Common myeloid progenitor, CD34-positive (primary cell): Measurements from ENCODE around the gene DDHD1.
"Not testable (repeated sequence)": the region's sequence is repeated elsewhere in the genome, so short reads cannot be mapped to it uniquely, and the experiment has no call there.

ENCODE experiments used
- CTCF ChIA-PET: fragments of 350-600 bp; sonication (Branson Sonifier 250); formaldehyde crosslinking; loops from one replicate; lab custom pipeline; 2021; ENCODE audit warnings: antibody characterized with exemption; lab: Charles Lee
- POLR2A ChIA-PET: fragments of 350-600 bp; sonication (Branson Sonifier 250); formaldehyde crosslinking; loops from one replicate; lab custom pipeline; 2021; ENCODE audit warnings: antibody characterized with exemption; lab: Charles Lee
- DNase-seq, 3 donors: peaks; one replicate each; pipeline versions ENCODE4 v3.0.0 to v3.0.0-alpha.2; 2013
- H3K27ac ChIP-seq, 2 experiments: 1 replicate in 1 of 2; 2 replicates in 1 of 2; pipeline ENCODE4 v1.7.0; 2013; ENCODE audit warnings: inconsistent platforms in 2 of 2, low read length in 2 of 2, mild to moderate bottlenecking in 2 of 2, low read depth in 1 of 2, moderate library complexity in 1 of 2; ENCODE audit not compliant: severe bottlenecking in 2 of 2, insufficient read depth in 1 of 2, poor library complexity in 1 of 2
- H3K27me3 ChIP-seq, 5 experiments: replicated peaks in 2 of 5; 1 replicate in 3 of 5; 2 replicates in 2 of 5; pipeline versions ENCODE4 v1.6.1 to v1.7.0; 2013; ENCODE audit warnings: low read length in 4 of 5, mild to moderate bottlenecking in 2 of 5, moderate library complexity in 2 of 5, inconsistent platforms in 1 of 5; ENCODE audit not compliant: insufficient read depth in 5 of 5, control insufficient read depth in 4 of 5
- H3K36me3 ChIP-seq, 4 experiments: 1 replicate in 2 of 4; 2 replicates in 2 of 4; pipeline versions ENCODE4 v1.6.1 to v1.7.0; 2013; ENCODE audit warnings: low read length in 3 of 4, control low read depth in 1 of 4, mild to moderate bottlenecking in 1 of 4; ENCODE audit not compliant: control insufficient read depth in 4 of 4, insufficient read depth in 4 of 4
- H3K4me1 ChIP-seq, 4 experiments: 1 replicate in 3 of 4; 2 replicates in 1 of 4; pipeline versions ENCODE4 v1.6.1 to v1.7.1; 2013; ENCODE audit warnings: low read length in 3 of 4, mild to moderate bottlenecking in 3 of 4, control low read depth in 1 of 4, inconsistent platforms in 1 of 4, moderate library complexity in 1 of 4; ENCODE audit not compliant: control insufficient read depth in 4 of 4, insufficient read depth in 4 of 4; ENCODE audit errors: control extremely low read depth in 1 of 4
- H3K4me3 ChIP-seq, 7 experiments: 1 replicate in 4 of 7; 2 replicates in 3 of 7; pipeline versions ENCODE4 v1.5.1 to v1.7.0; 2013; ENCODE audit warnings: mild to moderate bottlenecking in 7 of 7, low read length in 6 of 7, moderate library complexity in 6 of 7, inconsistent platforms in 2 of 7, low read depth in 2 of 7, control low read depth in 1 of 7; ENCODE audit not compliant: insufficient read depth in 4 of 7, control insufficient read depth in 1 of 7; ENCODE audit errors: extremely low read depth in 1 of 7
- H3K9me3 ChIP-seq, 5 experiments: 1 replicate in 4 of 5; 2 replicates in 1 of 5; pipeline versions ENCODE4 v1.6.1 to v1.7.1; 2013; ENCODE audit warnings: low read length in 4 of 5, mild to moderate bottlenecking in 2 of 5, inconsistent platforms in 1 of 5, low read depth in 1 of 5, moderate library complexity in 1 of 5; ENCODE audit not compliant: control insufficient read depth in 4 of 5, insufficient read depth in 2 of 5; ENCODE audit errors: control extremely low read depth in 1 of 5
- WGBS: methylation state at CpG from one replicate; pipeline ENCODE4 v1.1.5; 2013; ENCODE audit not compliant: insufficient coverage; 5-methylcytosine and 5-hydroxymethylcytosine counted together

Gene DDHD1

DNA sequence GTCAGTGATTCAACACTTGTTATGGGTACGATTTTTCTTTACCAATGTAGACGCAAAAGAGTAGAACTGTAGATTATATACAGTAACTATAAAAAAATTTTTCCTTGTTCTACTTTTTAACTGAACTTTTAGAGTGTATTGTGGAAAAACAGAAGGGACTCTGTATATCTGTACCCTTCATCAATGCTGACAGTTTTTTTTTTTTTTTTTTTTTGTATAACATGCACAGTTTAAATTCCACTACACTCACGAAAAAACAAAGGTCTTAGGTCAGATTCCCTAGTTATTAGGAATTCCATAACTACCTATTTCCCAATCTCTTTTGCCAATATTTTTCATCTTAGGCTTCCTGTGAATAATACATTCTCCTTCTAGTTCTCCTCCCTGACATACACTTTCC is 6.4 kb downstream of the DDHD1 start:
- Histone ChIP-seq H3K4me3 (no peak overlapping the region), H3K27me3 (no peaks in the 10 kb centered on the region), H3K36me3 (peaks cover 0 to 8% (median 0%) of the 10 kb centered on the region in 4 experiments), H3K4me1 (peaks cover 14 to 38% (median 25%) of the 10 kb centered on the region in 4 experiments), H3K9me3 (peaks cover 3 to 23% (median 13%) of the 10 kb centered on the region in 5 experiments), H3K27ac (no peak overlapping the region)
- 0% methylated on average over 1 of the region's 3 CpGs for WGBS
- no peak for DNase-seq
- ChIA-PET CTCF (no interaction called here), POLR2A (no interaction called here)

- no peak overlapping the region for H3K4me3 ChIP-seq
- no CpG with 5 or more reads among the region's 1 CpG for WGBS
- CTCF ChIA-PET: no interaction called here
- POLR2A ChIA-PET: no interaction called here
- peaks cover 4 to 43% (median 17%) of the 10 kb centered on the region in 5 experiments for H3K9me3 ChIP-seq
- no peak overlapping the region for H3K27ac ChIP-seq
- H3K36me3 ChIP-seq: peaks cover 0 to 12% (median 0%) of the 10 kb centered on the region in 4 experiments
- H3K4me1 ChIP-seq: peaks cover under 1 to 16% (median 9%) of the 10 kb centered on the region in 4 experiments
- DNase-seq: no peak
- no peaks in the 10 kb centered on the region for H3K27me3 ChIP-seq
These were observed 8.9 kb downstream of the DDHD1 start for GRCh38 chr14:53144244-53144643.

DNA sequence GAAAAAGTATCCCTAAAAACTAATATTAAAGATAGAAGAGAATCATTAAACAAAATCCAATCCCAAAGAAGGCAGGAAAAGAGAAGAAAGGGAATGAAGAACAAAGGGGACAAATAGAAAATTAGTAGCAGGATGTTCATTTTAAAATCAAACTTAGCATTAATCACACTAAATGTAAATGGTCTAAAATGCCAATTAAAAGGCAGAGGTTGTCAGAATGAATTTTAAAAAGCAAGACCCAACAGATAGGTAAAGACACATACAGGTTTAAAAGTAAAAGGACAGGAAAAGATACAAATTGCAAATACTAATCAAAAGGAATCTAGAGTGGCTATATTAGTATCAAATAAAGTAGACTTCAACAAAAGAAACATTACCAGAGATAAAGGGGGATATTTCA is 12.5 kb downstream of the DDHD1 start:
- peaks cover 9 to 75% (median 33%) of the 10 kb centered on the region in 5 experiments for H3K9me3 ChIP-seq
- ChIA-PET POLR2A (no interaction called here), CTCF (no interaction called here)
- H3K27ac ChIP-seq: no peak overlapping the region
- H3K4me1 ChIP-seq: no peaks in the 10 kb centered on the region
- H3K4me3 ChIP-seq: no peak overlapping the region
- no peaks in the 10 kb centered on the region for H3K27me3 ChIP-seq
- DNase-seq: no peak
- H3K36me3 ChIP-seq: peaks cover 0 to 20% (median 2%) of the 10 kb centered on the region in 4 experiments

GRCh38 chr14:53137568-53138203 is 15.4 kb downstream of the DDHD1 start:
- H3K4me3 ChIP-seq: no peak overlapping the region
- WGBS: 100% methylated on average over 2 of the region's 4 CpGs
- peaks cover 9 to 77% (median 34%) of the 10 kb centered on the region in 5 experiments for H3K9me3 ChIP-seq
- H3K36me3 ChIP-seq: peaks cover 0 to 20% (median 2%) of the 10 kb centered on the region in 4 experiments
- peak in 2 of 3 donors; percentile 48 to 62 for DNase-seq
- no peaks in the 10 kb centered on the region for H3K27me3 ChIP-seq
- H3K27ac ChIP-seq: no peak overlapping the region
- ChIA-PET CTCF (no interaction called here), POLR2A (interaction anchor here (1.6 kb wide), 1 partner anchor 12 kb away, joined by 6 read pairs; no protein-coding TSS in a partner anchor)
- H3K4me1 ChIP-seq: no peaks in the 10 kb centered on the region

GRCh38 chr14:53130491-53130890 is 22.6 kb downstream of the DDHD1 start:
- POLR2A ChIA-PET, DNase-seq, H3K27me3 ChIP-seq, H3K36me3 ChIP-seq, H3K27ac ChIP-seq, H3K4me3 ChIP-seq, CTCF ChIA-PET: not testable (repeated sequence)
- H3K9me3 ChIP-seq: peaks cover 0 to 21% (median 13%) of the 10 kb centered on the region in 5 experiments
- WGBS: 96% methylated on average over 9 of the region's 10 CpGs
- H3K4me1 ChIP-seq: peaks cover 0 to 16% (median 7%) of the 10 kb centered on the region in 4 experiments

DNA sequence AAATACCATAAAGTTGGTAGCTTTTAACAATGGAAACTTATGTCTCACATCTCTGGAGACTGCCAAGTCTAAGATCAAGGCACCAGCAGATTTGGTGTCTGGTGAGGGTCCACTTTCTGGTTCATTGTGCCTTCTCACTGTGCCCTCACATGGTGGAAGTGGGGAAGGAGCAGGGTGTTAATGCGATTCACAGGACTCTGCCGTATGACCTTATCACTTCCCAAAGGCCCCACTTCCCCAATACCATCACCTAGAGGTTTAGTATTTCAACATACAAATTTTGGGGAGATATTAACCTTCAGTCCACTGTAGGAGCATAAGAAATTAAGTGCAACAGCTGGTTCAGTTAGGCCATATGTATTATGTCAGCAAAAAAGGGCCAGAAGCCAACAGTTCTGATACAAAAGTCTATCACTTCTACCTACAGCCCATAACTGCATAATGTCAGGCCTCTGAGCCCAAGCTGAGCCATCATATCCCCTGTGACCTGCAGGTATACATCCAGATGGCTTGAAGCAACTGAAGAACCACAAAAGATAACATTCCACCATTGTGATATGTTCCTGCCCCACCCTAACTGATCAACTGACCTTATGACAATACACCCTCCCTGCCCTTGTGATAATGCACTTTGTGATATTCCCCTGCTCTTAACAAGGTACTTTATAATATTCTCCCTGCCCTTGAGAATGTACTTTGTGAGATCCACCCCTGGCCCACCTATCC is 24.7 kb downstream of the DDHD1 start:
- H3K4me3 ChIP-seq: no peak overlapping the region
- POLR2A ChIA-PET: no interaction called here
- no peak overlapping the region for H3K27ac ChIP-seq
- no peaks in the 10 kb centered on the region for H3K27me3 ChIP-seq
- H3K36me3 ChIP-seq: peaks cover 0 to 4% (median 0%) of the 10 kb centered on the region in 4 experiments
- CTCF ChIA-PET: no interaction called here
- DNase-seq: no peak
- WGBS: no CpG with 5 or more reads among the region's 2 CpGs
- H3K9me3 ChIP-seq: peaks cover 0 to 11% (median 3%) of the 10 kb centered on the region in 5 experiments
- peaks cover 0 to 16% (median 7%) of the 10 kb centered on the region in 4 experiments for H3K4me1 ChIP-seq

DNA sequence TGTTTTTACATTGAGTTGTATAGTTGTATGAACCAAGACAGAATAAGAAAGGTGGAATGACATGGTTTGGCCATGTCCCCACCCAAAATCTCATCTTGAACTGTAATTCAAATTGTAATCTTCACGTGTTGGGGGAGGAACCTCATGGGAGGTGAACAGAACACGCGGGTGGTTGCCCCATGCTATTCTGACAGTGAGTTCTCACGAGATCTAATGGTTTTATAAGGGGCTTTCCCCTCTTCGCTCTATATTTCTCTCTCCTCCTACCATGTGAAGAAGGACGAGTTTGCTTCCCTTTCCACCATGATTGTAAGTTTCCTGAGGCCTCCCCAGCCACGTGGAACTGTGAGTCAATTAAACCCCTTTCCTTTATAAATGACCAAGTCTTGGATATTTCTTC is 25.3 kb downstream of the DDHD1 start:
- Histone ChIP-seq H3K27me3 (no peaks in the 10 kb centered on the region), H3K9me3 (peaks cover 0 to 7% (median 3%) of the 10 kb centered on the region in 5 experiments), H3K4me3 (no peak overlapping the region), H3K36me3 (peaks cover 0 to 4% (median 0%) of the 10 kb centered on the region in 4 experiments), H3K27ac (no peak overlapping the region), H3K4me1 (peaks cover 0 to 16% (median 7%) of the 10 kb centered on the region in 4 experiments)
- POLR2A ChIA-PET: no interaction called here
- CTCF ChIA-PET: interaction anchor here (1.4 kb wide), 1 partner anchor 8 kb away, joined by 3 read pairs; no protein-coding TSS in a partner anchor
- no peak for DNase-seq
- 90% methylated on average over 6 of the region's 7 CpGs for WGBS
